Progenitor cell of endocrine pancreas (in vitro differentiated cells): ENCODE results near the gene ITGB6. TPM values are rescaled to one million over a fixed set of nuclear protein-coding genes. Genes with fewer than 3 reads are reported as not detected.
"Not testable (repeated sequence)": the region's sequence is repeated elsewhere in the genome, so short reads cannot be mapped to it uniquely, and the experiment has no call there.

ENCODE experiments used
- DNase-seq: peaks from one replicate; pipeline ENCODE4 v3.0.0; 2021; ENCODE audit warnings: low spot score; ENCODE audit not compliant: unreplicated experiment
- H3K27ac Mint-ChIP-seq: 2 replicates; pipeline ENCODE4 v1.8.0; 2021; ENCODE audit warnings: mild to moderate bottlenecking, moderate library complexity, mixed read lengths
- H3K27me3 Mint-ChIP-seq: 2 replicates; pipeline ENCODE4 v1.8.0; 2021; ENCODE audit warnings: mixed read lengths
- H3K36me3 Mint-ChIP-seq: 2 replicates; pipeline ENCODE4 v1.8.0; 2022; ENCODE audit warnings: mixed read lengths; ENCODE audit not compliant: insufficient read depth
- H3K4me1 Mint-ChIP-seq: 2 replicates; pipeline ENCODE4 v1.8.0; 2021; ENCODE audit warnings: low read depth, mixed read lengths
- H3K4me3 Mint-ChIP-seq: 2 replicates; pipeline ENCODE4 v1.8.0; 2021; ENCODE audit warnings: low read depth, mild to moderate bottlenecking, moderate library complexity, mixed read lengths
- H3K9me3 Mint-ChIP-seq: 2 replicates; pipeline ENCODE4 v1.8.0; 2021; ENCODE audit warnings: low read depth, mixed read lengths
- CTCF ChIP-seq: fragments of 200-600 bp; sonication (generic); IDR thresholded peaks from one replicate; pipeline ENCODE4 v1.5.0; 2021; ENCODE audit warnings: antibody characterized with exemption, mild to moderate bottlenecking; ENCODE audit not compliant: unreplicated experiment
- total RNA-seq: library from RNA; stranded (reverse); gene quantifications from 2 replicates; pipeline ENCODE4 v1.2.1, GENCODE V29; 2021

ITGB6 gene
- total RNA-seq, 1 donor from 2014 or later = 6.7 TPM

- DNase-seq = no peak
- no peak overlapping the region for H3K4me3 Mint-ChIP-seq
- no peaks in the 10 kb centered on the region for H3K36me3 Mint-ChIP-seq
- TF ChIP-seq CTCF = no peak
- no peak overlapping the region for H3K27ac Mint-ChIP-seq
- no peaks in the 10 kb centered on the region for H3K27me3 Mint-ChIP-seq
- peaks cover 6% of the 10 kb centered on the region for H3K9me3 Mint-ChIP-seq
- H3K4me1 Mint-ChIP-seq = peaks cover 11% of the 10 kb centered on the region
These were observed 43.4 kb downstream of the ITGB6 start for GRCh38 chr2:160156665-160157064.

- Mint-ChIP-seq H3K4me1 (peaks cover 11% of the 10 kb centered on the region), H3K27ac (no peak overlapping the region), H3K9me3 (peaks cover 6% of the 10 kb centered on the region), H3K36me3 (peaks cover 2% of the 10 kb centered on the region), H3K27me3 (no peaks in the 10 kb centered on the region), H3K4me3 (no peak overlapping the region)
- TF ChIP-seq CTCF = no peak
- no peak for DNase-seq
These were observed 44.0 kb downstream of the ITGB6 start for GRCh38 chr2:160156100-160156499.

GRCh38 chr2:160148419-160148818 is 51.7 kb downstream of the ITGB6 start:
- H3K9me3 Mint-ChIP-seq, H3K27me3 Mint-ChIP-seq, DNase-seq, H3K4me1 Mint-ChIP-seq, H3K36me3 Mint-ChIP-seq, H3K4me3 Mint-ChIP-seq: not testable (repeated sequence)
- peak overlapping the region; percentile 39 for H3K27ac Mint-ChIP-seq

GRCh38 chr2:160145471-160145870 is 54.6 kb downstream of the ITGB6 start:
- DNase-seq = no peak
- Mint-ChIP-seq H3K9me3 (no peaks in the 10 kb centered on the region), H3K36me3 (peaks cover 1% of the 10 kb centered on the region), H3K4me3 (no peak overlapping the region), H3K27ac (no peak overlapping the region), H3K27me3 (peaks cover 4% of the 10 kb centered on the region), H3K4me1 (peaks cover 2% of the 10 kb centered on the region)
- no peak for TF ChIP-seq CTCF

- no peaks in the 10 kb centered on the region for H3K9me3 Mint-ChIP-seq
- no peak for TF ChIP-seq CTCF
- H3K27me3 Mint-ChIP-seq = peaks cover 4% of the 10 kb centered on the region
- H3K36me3 Mint-ChIP-seq = peaks cover 1% of the 10 kb centered on the region
- DNase-seq = no peak
- H3K27ac Mint-ChIP-seq = no peak overlapping the region
- peaks cover 2% of the 10 kb centered on the region for H3K4me1 Mint-ChIP-seq
- H3K4me3 Mint-ChIP-seq = no peak overlapping the region
These were observed 55.6 kb downstream of the ITGB6 start for GRCh38 chr2:160144280-160144990.

GRCh38 chr2:160142472-160142871 is 57.6 kb downstream of the ITGB6 start:
- TF ChIP-seq CTCF = no peak
- H3K9me3 Mint-ChIP-seq = no peaks in the 10 kb centered on the region
- peaks cover 2% of the 10 kb centered on the region for H3K4me1 Mint-ChIP-seq
- H3K4me3 Mint-ChIP-seq = no peak overlapping the region
- no peaks in the 10 kb centered on the region for H3K36me3 Mint-ChIP-seq
- no peak for DNase-seq
- peaks cover 4% of the 10 kb centered on the region for H3K27me3 Mint-ChIP-seq
- no peak overlapping the region for H3K27ac Mint-ChIP-seq
